GM21717 (cell line): ENCODE results near the gene GCNT4.

ENCODE experiments used
- ATAC-seq: cut with Tn5 transposase; IDR thresholded peaks from one replicate; pipeline ENCODE4 v1.9.1; 2021; ENCODE audit warnings: mild to moderate bottlenecking, moderate library complexity; ENCODE audit not compliant: unreplicated experiment

GCNT4 gene

GRCh38 chr5:75051217-75051751 lies 1.1 kb downstream of the GCNT4 start:
- ATAC-seq = no peak

- ATAC-seq = no peak
Observed at GRCh38 chr5:75050415-75050814, 1.9 kb downstream of the GCNT4 start.

GRCh38 chr5:75049456-75050351 lies 2.7 kb downstream of the GCNT4 start:
- no peak for ATAC-seq

GRCh38 chr5:75048457-75048953 lies 3.9 kb downstream of the GCNT4 start:
- no peak for ATAC-seq

DNA sequence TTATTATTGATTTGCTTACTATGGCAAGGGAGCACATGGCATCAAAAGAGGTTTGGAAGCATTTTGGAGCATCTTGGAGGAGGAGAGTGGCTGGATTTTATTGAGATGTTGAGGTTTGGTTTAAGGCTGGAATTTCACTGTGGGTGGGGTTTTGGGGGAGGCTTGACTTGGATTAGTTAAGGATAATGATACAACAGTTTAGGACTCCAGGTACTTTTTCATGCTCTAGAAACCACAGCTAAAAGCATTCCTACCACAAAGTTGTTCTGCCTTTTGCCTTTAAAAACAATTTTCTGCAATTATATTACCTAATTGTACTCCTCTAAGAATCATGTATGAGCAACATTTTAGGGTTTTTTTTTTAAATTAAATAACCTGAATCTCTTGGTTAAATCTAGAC lies 5.0 kb downstream of the GCNT4 start:
- no peak for ATAC-seq

- ATAC-seq = no peak
Observed at GRCh38 chr5:75046366-75047142, 5.8 kb downstream of the GCNT4 start.

- no peak for ATAC-seq
Observed at GRCh38 chr5:75045071-75045470, 7.3 kb downstream of the GCNT4 start.

- no peak for ATAC-seq
Observed at GRCh38 chr5:75044406-75044805, 8.0 kb downstream of the GCNT4 start.

DNA sequence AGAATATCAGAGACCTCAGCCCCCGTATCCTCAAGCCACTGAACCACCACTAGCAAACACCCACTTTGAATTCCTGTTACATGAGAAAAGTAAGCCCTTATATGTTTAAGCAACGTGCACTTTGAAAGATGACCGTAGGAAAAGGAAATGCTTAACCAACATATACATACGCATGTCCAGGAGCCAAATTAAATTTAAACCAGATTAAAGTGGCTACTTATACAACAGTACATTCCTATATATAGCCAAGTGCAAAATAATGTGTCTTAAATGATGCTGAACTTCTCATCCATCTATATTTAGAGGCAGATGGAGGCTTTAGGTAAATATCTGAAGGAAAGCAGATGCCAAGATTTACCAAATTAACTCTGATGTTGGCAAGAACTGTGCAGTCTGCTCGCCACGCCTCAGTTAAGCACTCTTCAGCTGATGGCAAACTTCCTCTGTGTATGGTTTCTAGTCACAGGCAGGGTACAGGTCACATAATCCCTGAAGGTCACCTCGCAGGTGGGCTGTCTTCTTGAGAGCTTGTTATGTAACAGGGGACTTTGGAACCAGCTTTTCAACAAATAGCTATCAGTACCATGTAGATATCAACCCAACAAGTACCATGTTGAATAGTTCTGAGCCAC lies 8.6 kb downstream of the GCNT4 start:
- ATAC-seq = no peak

GRCh38 chr5:75042522-75042921 lies 9.8 kb downstream of the GCNT4 start:
- no peak for ATAC-seq

- no peak for ATAC-seq
Observed at GRCh38 chr5:75040973-75041372, 11.4 kb downstream of the GCNT4 start.

GRCh38 chr5:75037106-75037505 lies 15.3 kb downstream of the GCNT4 start:
- no peak for ATAC-seq

DNA sequence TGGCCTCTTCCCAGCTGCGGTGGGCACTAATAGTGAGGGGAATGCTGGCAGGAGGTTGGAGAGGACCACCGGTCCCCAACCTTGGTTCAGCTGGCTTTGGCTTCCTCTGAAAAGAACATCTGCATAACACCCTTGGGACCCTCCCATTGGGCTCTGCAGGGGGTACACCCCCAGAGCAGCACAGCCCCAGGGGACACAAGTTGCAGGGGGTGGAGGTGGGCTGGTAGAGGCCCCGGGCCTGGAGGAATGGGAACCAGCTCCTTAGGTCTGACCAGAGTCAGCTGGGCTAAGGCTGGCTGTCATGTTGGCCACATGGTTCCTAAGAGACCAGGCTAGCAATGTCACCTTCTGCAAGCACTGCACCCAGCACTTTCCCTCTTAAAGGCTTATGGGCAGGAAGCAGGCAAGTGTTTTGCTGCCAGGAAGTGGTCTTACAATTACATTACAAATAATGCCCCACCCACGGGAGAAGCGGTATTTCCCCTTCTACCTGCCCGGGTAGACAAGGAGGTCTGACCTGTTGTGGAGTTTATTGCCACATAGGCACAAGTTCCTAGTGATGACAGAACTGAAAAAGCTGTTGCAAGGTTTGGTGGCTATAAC lies 18.1 kb downstream of the GCNT4 start:
- ATAC-seq = no peak

DNA sequence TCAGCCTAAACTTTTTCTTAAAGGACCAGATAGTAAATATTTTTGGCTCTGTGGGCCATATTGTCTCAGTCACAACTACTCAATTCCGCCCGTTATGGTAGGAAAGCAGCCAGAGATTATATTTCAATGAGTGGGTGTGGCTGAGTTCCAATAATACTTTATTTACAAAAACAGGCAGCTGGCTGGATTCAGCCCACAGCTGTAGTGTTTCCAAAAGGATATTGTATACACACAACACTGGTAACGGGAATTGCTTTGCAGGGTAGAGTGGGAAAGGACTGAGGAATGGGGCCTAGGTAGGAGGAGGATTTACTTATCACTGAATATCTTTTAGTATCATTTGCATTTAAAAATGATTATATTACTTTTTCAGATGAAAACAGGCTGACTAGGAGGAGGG lies 21.0 kb downstream of the GCNT4 start:
- no peak for ATAC-seq

DNA sequence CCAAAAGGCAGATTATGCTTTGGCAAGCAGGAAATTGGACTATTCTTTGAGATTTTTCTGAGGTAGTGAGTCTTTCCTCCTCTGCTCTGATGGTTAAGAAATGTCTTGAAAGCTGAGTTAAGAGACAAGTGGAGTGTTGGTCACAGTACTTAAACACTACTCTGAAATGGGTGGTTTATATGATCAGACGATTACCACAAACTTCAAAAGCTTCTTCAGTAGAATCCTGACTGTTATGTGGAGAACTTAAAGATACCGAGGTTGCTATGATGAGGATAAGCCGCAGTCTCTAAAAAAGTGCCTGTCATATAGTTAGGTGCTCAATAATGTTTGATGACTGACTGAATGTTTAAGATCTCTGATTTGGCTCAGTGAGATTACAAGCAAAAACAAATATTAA lies 24.3 kb downstream of the GCNT4 start:
- no peak for ATAC-seq

- ATAC-seq = no peak
Observed at GRCh38 chr5:75023368-75024159, 28.8 kb downstream of the GCNT4 start.

DNA sequence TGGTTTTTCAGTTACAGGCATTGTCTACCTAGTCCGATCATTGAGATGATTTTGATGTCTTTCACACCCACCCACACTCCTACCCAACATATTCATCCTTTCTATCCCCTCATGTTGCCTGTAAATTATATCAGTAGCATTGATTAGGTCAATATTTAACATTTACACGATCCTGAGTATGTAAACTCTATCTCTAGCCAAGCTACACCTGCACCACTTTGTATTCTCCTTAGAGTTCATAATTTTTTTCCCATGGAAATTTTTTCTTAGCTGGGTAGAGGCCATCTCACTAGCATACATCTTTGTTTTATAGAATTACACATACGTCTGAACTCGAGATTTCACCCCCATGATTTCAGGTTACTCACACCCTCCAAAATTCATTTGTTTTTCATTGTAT lies 30.6 kb downstream of the GCNT4 start:
- no peak for ATAC-seq

DNA sequence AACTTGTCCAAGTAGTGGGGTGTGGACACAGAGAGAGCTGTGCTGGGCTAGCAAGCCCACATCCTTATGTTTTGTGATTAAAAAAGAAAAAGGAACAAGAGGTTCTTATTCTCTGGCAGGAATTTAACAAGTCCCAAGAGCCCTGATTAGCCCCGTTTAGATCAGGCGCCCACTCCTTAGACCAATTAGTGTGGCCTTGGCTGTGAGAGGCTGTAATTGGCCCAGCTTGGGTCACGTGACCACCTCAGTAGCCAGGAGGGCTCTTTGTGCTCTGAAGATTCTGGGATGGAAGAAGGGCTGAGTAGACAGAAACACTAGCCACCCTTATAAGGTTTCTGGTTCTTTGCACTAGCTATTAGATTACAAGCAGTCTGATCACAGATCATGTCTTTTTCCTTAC lies 31.1 kb downstream of the GCNT4 start:
- no peak for ATAC-seq

- no peak for ATAC-seq
Observed at GRCh38 chr5:75020016-75020656, 32.2 kb downstream of the GCNT4 start.
